HG02981 (cell line): ENCODE measurements around the gene SCAMP2.

Source experiments
- ATAC-seq: cut with Tn5 transposase; IDR thresholded peaks from one replicate; pipeline ENCODE4 v1.9.1; 2021; ENCODE audit warnings: mild to moderate bottlenecking, moderate library complexity; ENCODE audit not compliant: unreplicated experiment

The SCAMP2 gene

GRCh38 chr15:74799255-74799855 lies 73.8 kb downstream of the SCAMP2 start:
- no peak for ATAC-seq

GRCh38 chr15:74798388-74799254 lies 74.5 kb downstream of the SCAMP2 start:
- ATAC-seq = no peak

- ATAC-seq = no peak
Measured at GRCh38 chr15:74795966-74796625, 77.1 kb downstream of the SCAMP2 start.

- ATAC-seq = no peak
Measured at GRCh38 chr15:74794970-74795349, 78.2 kb downstream of the SCAMP2 start.

GRCh38 chr15:74794248-74794969 lies 78.8 kb downstream of the SCAMP2 start:
- ATAC-seq = no peak
